Stomach (tissue), 4 donors: ENCODE results near the gene SHBG.

Source experiments
- EP300 ChIP-seq: sonication (generic); formaldehyde crosslinking; IDR thresholded peaks from one replicate; pipeline ENCODE4 v1.6.1; 2017; ENCODE audit warnings: antibody characterized with exemption
- POLR2A ChIP-seq, 4 donors: fragments of 450-650 bp; IDR thresholded peaks; one replicate each; pipeline ENCODE4 v1.6.1; 2016; ENCODE audit warnings: antibody characterized with exemption in 4 of 4, control low read depth in 2 of 4, mild to moderate bottlenecking in 1 of 4, moderate library complexity in 1 of 4
- POLR2AphosphoS5 ChIP-seq, 3 donors: sonication (generic); formaldehyde crosslinking; IDR thresholded peaks; one replicate each; pipeline ENCODE4 v1.6.1; 2016; ENCODE audit warnings: antibody characterized with exemption in 3 of 3
- TF ChIP-seq, protein P1 (sequence below), 7 experiments: fragments of 450-650 bp in 4 of 7; fragments of 200-600 bp in 3 of 7; sonication (generic) in 3 of 7; IDR thresholded peaks; one replicate each; pipeline ENCODE4 v1.5.1; 2016 to 2019; ENCODE audit warnings: antibody characterized with exemption in 7 of 7, control low read depth in 2 of 7, mild to moderate bottlenecking in 1 of 7

DNA sequence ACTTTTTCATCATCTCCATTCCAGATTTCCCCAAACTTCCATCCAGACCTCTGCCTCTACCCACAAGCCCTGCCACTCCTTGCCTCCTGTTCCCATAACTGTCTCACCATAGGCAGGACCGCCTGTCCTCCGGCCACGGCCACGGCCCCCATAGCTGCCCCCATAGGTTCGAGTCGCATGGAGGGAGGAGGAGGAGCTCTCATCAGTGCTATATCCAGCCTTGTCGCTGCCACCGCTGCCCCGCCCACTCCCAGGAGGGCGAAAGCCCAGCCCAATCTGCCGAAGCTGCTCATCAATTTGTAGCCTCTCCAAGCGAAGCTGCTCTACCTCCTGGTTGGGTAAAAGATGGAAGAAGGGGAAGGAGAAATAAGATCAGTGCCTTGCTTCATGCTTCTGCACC lies 36.6 kb upstream of the SHBG start:
- TF ChIP-seq, protein P1, sequence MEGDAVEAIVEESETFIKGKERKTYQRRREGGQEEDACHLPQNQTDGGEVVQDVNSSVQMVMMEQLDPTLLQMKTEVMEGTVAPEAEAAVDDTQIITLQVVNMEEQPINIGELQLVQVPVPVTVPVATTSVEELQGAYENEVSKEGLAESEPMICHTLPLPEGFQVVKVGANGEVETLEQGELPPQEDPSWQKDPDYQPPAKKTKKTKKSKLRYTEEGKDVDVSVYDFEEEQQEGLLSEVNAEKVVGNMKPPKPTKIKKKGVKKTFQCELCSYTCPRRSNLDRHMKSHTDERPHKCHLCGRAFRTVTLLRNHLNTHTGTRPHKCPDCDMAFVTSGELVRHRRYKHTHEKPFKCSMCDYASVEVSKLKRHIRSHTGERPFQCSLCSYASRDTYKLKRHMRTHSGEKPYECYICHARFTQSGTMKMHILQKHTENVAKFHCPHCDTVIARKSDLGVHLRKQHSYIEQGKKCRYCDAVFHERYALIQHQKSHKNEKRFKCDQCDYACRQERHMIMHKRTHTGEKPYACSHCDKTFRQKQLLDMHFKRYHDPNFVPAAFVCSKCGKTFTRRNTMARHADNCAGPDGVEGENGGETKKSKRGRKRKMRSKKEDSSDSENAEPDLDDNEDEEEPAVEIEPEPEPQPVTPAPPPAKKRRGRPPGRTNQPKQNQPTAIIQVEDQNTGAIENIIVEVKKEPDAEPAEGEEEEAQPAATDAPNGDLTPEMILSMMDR (IDR thresholded peaks at IDR 0.05): no peak
- TF ChIP-seq POLR2A (IDR thresholded peaks at IDR 0.05) (no peak), EP300 (no peak), POLR2AphosphoS5 (IDR thresholded peaks at IDR 0.05) (no peak)
